Ascending aorta (tissue), 2 donors: Measurements from ENCODE around the gene CPD. TPM values are rescaled to one million over a fixed set of nuclear protein-coding genes. Genes with fewer than 3 reads are reported as not detected.

ENCODE experiments used
- DNase-seq, 2 donors: peaks; one replicate each; pipeline ENCODE4 v3.0.0-alpha.2; 2019; ENCODE audit warnings: low spot score in 2 of 2
- H3K27ac ChIP-seq, 2 donors: fragments of 200-600 bp; sonication (generic); one replicate each; pipeline ENCODE4 v1.5.1; 2016 to 2017; ENCODE audit warnings: mild to moderate bottlenecking in 1 of 2
- H3K27me3 ChIP-seq: fragments of 200-600 bp; sonication (generic); one replicate; pipeline ENCODE4 v1.5.1; 2017
- H3K36me3 ChIP-seq, 2 donors: fragments of 200-600 bp; sonication (generic); one replicate each; pipeline ENCODE4 v1.5.1; 2016
- H3K4me1 ChIP-seq, 2 donors: fragments of 200-600 bp; sonication (generic); one replicate each; pipeline ENCODE4 v1.5.1; 2016 to 2017; ENCODE audit warnings: mild to moderate bottlenecking in 1 of 2
- H3K4me3 ChIP-seq, 2 donors: fragments of 200-600 bp; sonication (generic); one replicate each; pipeline ENCODE4 v1.5.1; 2016 to 2017; ENCODE audit warnings: mild to moderate bottlenecking in 1 of 2
- H3K9me3 ChIP-seq, 2 donors: fragments of 200-600 bp; sonication (generic); one replicate each; pipeline ENCODE4 v1.5.1; 2016
- intact Hi-C: fragments of 100-400 bp; cut with DNase I; formaldehyde crosslinking; loops from one replicate; pipeline ENCODE4 v1.15.1; 2023
- total RNA-seq: library from RNA; depleted of rRNA; stranded (reverse); fragments of >200 nt; gene quantifications from one replicate; pipeline ENCODE4 v1.1.0, GENCODE V29; 2016
- TF ChIP-seq, protein P1 (sequence below), 3 experiments: fragments of 200-600 bp in 2 of 3; fragments of 450-650 bp in 1 of 3; sonication (generic) in 2 of 3; IDR thresholded peaks; one replicate each; pipeline ENCODE4 v1.5.1; 2016 to 2019; ENCODE audit warnings: antibody characterized with exemption in 3 of 3, mild to moderate bottlenecking in 1 of 3, moderate library complexity in 1 of 3

The CPD gene
- total RNA-seq, 1 donor from 2014 or later = 141 TPM

DNA sequence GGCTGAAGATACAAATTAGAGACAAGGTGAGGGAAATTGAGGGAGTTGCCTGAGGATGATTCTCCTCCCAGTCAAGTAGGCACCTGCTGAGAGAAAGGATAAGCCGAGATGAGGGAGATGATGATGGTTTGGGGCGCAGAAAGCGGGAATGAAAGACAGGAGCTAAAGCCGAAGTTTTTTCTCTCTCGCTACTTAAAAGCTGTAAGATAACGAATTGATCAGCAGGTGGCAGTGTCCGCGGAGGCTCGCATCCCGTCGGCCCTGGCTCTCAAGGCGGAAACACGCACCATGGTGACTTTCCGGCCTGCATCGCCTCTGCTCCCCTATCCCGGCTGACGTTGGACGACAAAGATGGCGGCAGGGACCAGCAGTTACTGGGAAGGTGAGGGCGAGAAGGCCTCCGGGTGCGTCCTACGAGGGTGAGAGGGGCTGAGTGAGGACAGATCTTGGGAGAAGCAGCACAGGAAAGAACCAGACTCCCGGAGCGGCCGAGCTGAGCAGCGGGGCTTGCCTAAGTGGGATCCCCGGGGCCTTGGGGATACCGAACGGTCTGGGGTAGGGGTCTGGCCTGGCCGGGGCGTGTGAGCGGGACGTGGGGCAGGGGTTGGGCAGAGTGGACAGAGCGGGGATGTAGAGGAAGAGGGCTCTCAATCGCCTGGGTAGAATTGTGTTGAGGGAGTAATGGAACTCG, 98.5 kb downstream of the CPD start, which contains the start of gene GOSR1:
GOSR1 (plus strand) TSS at position 326 of the 691 bp plus-strand sequence; CDS start at position 352, 26 bp downstream.
- Histone ChIP-seq H3K27me3 (no peaks in the 10 kb centered on the region), H3K4me3 (peak within 1 kb of the TSS; percentile 78 to 92), H3K27ac (peak within 1 kb of the TSS; percentile 94 to 95), H3K36me3 (peaks cover 7 to 24% of the 10 kb centered on the region in 2 donors), H3K4me1 (peaks cover 4 to 8% of the 10 kb centered on the region in 2 donors), H3K9me3 (no peaks in the 10 kb centered on the region)
- intact Hi-C loops = loop anchor here (1.0 to 10.0 kb wide), 5 partner anchors 45 to 362 kb away; partner anchors contain the start of genes BLMH, CPD and NSRP1
- DNase-seq = peak; percentile 68 to 96
- TF ChIP-seq, protein P1, sequence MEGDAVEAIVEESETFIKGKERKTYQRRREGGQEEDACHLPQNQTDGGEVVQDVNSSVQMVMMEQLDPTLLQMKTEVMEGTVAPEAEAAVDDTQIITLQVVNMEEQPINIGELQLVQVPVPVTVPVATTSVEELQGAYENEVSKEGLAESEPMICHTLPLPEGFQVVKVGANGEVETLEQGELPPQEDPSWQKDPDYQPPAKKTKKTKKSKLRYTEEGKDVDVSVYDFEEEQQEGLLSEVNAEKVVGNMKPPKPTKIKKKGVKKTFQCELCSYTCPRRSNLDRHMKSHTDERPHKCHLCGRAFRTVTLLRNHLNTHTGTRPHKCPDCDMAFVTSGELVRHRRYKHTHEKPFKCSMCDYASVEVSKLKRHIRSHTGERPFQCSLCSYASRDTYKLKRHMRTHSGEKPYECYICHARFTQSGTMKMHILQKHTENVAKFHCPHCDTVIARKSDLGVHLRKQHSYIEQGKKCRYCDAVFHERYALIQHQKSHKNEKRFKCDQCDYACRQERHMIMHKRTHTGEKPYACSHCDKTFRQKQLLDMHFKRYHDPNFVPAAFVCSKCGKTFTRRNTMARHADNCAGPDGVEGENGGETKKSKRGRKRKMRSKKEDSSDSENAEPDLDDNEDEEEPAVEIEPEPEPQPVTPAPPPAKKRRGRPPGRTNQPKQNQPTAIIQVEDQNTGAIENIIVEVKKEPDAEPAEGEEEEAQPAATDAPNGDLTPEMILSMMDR (IDR thresholded peaks at IDR 0.05) = peak; percentile 66 to 84 (median 72)

DNA sequence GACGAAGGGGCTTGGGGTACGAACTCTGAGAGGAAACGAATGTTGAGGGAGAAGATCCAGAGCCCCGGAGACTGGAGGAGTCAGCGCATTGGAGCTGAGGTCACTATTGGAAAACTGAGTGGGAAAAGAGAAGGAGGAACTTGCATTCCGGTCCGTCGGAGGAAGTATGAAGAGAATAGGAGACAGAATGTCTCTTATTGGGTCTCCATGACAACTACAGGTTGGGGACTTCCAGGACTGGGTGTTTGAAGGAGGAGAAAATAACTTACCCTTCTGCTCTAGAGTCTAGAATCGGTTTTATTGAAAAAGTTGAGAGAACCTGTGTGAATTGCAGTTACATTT, 99.0 kb downstream of the CPD start:
- Histone ChIP-seq H3K27ac (peak overlapping the region; percentile 94 to 95), H3K27me3 (no peaks in the 10 kb centered on the region), H3K36me3 (peaks cover 7 to 29% of the 10 kb centered on the region in 2 donors), H3K4me1 (peaks cover 4 to 8% of the 10 kb centered on the region in 2 donors), H3K4me3 (peak overlapping the region; percentile 78 to 92), H3K9me3 (no peaks in the 10 kb centered on the region)
- TF ChIP-seq, protein P1 (IDR thresholded peaks at IDR 0.05) = no peak
- DNase-seq = no peak
- intact Hi-C loops = loop anchor here (1.0 to 10.0 kb wide), 5 partner anchors 45 to 363 kb away; partner anchors contain the start of genes BLMH, CPD and NSRP1

DNA sequence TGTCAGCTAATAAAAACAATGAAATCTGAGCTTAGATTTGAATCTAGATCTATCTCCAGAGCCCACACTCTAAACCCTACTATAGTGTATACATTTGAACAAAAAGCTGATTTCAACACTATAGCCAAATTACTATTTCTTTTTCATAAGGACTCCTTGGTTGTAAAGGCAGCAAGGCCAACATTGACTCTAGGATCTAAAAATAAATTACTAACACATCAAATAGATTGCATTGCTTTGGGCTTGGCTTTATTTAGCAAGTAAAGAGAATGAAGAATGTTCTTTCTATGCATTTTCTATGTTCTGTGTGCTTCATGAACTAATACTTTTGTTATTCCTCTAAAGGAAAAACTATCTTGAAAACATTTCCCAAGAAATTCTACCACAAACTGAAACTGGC, 103.8 kb downstream of the CPD start:
- no peaks in the 10 kb centered on the region for H3K27me3 ChIP-seq
- H3K9me3 ChIP-seq = no peaks in the 10 kb centered on the region
- peaks cover 45 to 70% of the 10 kb centered on the region in 2 donors for H3K36me3 ChIP-seq
- H3K4me3 ChIP-seq = no peak overlapping the region
- H3K4me1 ChIP-seq = peaks cover 4 to 8% of the 10 kb centered on the region in 2 donors
- no peak overlapping the region for H3K27ac ChIP-seq
- TF ChIP-seq, protein P1 (IDR thresholded peaks at IDR 0.05) = no peak
- intact Hi-C loops = no loop called here
- DNase-seq = no peak

DNA sequence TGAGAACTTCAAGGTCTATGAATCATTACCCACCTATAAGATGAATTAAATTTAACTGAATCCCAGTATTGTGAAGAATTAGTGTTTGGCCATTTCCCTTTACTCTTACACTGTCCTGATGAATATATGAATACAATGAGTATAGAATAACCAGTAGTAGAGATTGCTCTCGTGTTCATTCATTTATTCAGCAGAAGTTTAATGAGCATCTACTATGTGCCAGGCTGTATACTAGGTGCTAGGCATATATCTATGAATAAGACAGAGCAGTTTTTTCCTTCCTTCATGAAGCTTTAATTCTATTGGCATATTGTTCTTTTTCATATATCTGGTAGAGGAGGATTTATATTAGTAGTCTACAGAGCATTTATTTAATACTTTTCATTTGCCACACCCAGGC, 104.4 kb downstream of the CPD start:
- intact Hi-C loops = no loop called here
- H3K27me3 ChIP-seq = no peaks in the 10 kb centered on the region
- no peak overlapping the region for H3K4me3 ChIP-seq
- peaks cover 3 to 7% of the 10 kb centered on the region in 2 donors for H3K4me1 ChIP-seq
- no peak overlapping the region for H3K27ac ChIP-seq
- TF ChIP-seq, protein P1 (IDR thresholded peaks at IDR 0.05) = no peak
- H3K36me3 ChIP-seq = peaks cover 51 to 76% of the 10 kb centered on the region in 2 donors
- H3K9me3 ChIP-seq = no peaks in the 10 kb centered on the region
- DNase-seq = no peak

DNA sequence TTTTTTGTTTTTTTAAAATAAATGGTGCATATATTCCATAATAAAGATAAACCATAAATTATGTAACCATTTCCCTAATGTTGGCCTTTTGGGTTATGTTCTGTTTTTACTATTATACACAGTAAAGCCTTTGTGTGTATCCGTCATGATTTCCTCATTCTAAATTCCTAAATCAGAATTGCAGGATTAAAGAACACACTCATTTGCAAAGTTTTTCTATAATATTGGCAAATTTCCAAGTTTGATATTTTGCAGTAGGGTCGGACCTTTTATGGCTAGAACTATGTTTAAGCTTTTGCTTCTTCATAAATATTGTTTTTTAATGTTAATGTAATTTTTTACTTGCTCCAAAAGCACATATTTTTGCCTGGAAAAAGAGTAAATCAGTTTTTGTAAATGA, 115.1 kb downstream of the CPD start:
- Histone ChIP-seq H3K4me1 (no peaks in the 10 kb centered on the region), H3K36me3 (peaks cover 68 to 88% of the 10 kb centered on the region in 2 donors), H3K27ac (no peak overlapping the region), H3K9me3 (no peaks in the 10 kb centered on the region), H3K4me3 (no peak overlapping the region), H3K27me3 (no peaks in the 10 kb centered on the region)
- TF ChIP-seq, protein P1 (IDR thresholded peaks at IDR 0.05) = no peak
- intact Hi-C loops = no loop called here
- no peak for DNase-seq
